Stimulated activated CD8-positive, alpha-beta memory T cell treated with anti-CD3 and anti-CD28 coated beads, Interleukin-4, amount 100 ng/mL, for 48 hours (primary cell): Measurements from ENCODE around the gene BANP.
"Not testable (repeated sequence)": the region's sequence is repeated elsewhere in the genome, so short reads cannot be mapped to it uniquely, and the experiment has no call there.

Experiments used
- DNase-seq: peaks from one replicate; pipeline ENCODE4 v3.0.0-alpha.2; 2020

BANP gene

GRCh38 chr16:87950765-87951551 is at the start of gene BANP:
BANP (plus strand) TSS chr16:87951434; CDS start chr16:87975116, 23,682 bp downstream.
- DNase-seq: peak; percentile 96

GRCh38 chr16:87904963-87905362 is 46.3 kb upstream of the BANP start:
- DNase-seq: not testable (repeated sequence)

GRCh38 chr16:87905521-87905920 is 45.7 kb upstream of the BANP start:
- DNase-seq: not testable (repeated sequence)

GRCh38 chr16:87908101-87908500 is 43.1 kb upstream of the BANP start:
- DNase-seq: not testable (repeated sequence)

- peak; percentile 94 for DNase-seq
Measured at GRCh38 chr16:87909203-87909935, 41.9 kb upstream of the BANP start.

GRCh38 chr16:87911106-87911763 is 40.0 kb upstream of the BANP start:
- not testable (repeated sequence) for DNase-seq

- not testable (repeated sequence) for DNase-seq
Measured at GRCh38 chr16:87912691-87913090, 38.5 kb upstream of the BANP start.

GRCh38 chr16:87914021-87914725 is 37.1 kb upstream of the BANP start:
- DNase-seq: not testable (repeated sequence)

- no peak for DNase-seq
Measured at GRCh38 chr16:87914812-87915211, 36.4 kb upstream of the BANP start.

GRCh38 chr16:87917503-87917902 is 33.7 kb upstream of the BANP start:
- DNase-seq: no peak

GRCh38 chr16:87918338-87918737 is 32.9 kb upstream of the BANP start:
- no peak for DNase-seq

GRCh38 chr16:87918866-87919680 is 32.2 kb upstream of the BANP start:
- no peak for DNase-seq

- DNase-seq: no peak
Measured at GRCh38 chr16:87919681-87919994, 31.6 kb upstream of the BANP start.

GRCh38 chr16:87921236-87921773 is 29.9 kb upstream of the BANP start:
- DNase-seq: no peak

- DNase-seq: no peak
Measured at GRCh38 chr16:87922250-87922871, 28.9 kb upstream of the BANP start.

- DNase-seq: no peak
Measured at GRCh38 chr16:87924041-87924810, 27.0 kb upstream of the BANP start.

- DNase-seq: no peak
Measured at GRCh38 chr16:87924811-87925670, 26.2 kb upstream of the BANP start.

GRCh38 chr16:87926246-87927194 is 24.7 kb upstream of the BANP start:
- DNase-seq: peak; percentile 49
